HCT116 (cell line): ENCODE results near the gene OSCP1. TPM values are rescaled to one million over a fixed set of nuclear protein-coding genes. Genes with fewer than 3 reads are reported as not detected.

Source experiments
- ATAC-seq: fragments of 200-7000 bp; cut with Tn5 transposase; 2 replicates; pipeline ENCODE4 v1.9.1; 2020; ENCODE audit warnings: mild to moderate bottlenecking, moderate library complexity
- BruUV-seq: library from RNA; stranded (reverse); fragments of 400-500 nt; replicated peaks from 2 replicates; lab custom pipeline; 2021; lab: Mats Ljungman, UMichigan
- CTCF ChIA-PET: fragments of 300-600 bp; sonication (Branson Sonifier 250); formaldehyde crosslinking; loops from one replicate; lab custom pipeline; 2021; ENCODE audit warnings: antibody characterized with exemption; lab: Charles Lee
- POLR2A ChIA-PET: fragments of 300-600, 350-600 bp; sonication (Branson Sonifier 250); formaldehyde crosslinking; loops from one replicate; lab custom pipeline; 2021; ENCODE audit warnings: antibody characterized with exemption; lab: Charles Lee
- RAD21 ChIA-PET, 2 experiments: fragments of 300-600 bp; sonication (Branson Sonifier 250); formaldehyde crosslinking; loops; one replicate each; lab custom pipeline; 2023; ENCODE audit warnings: low total read pairs in 2 of 2; ENCODE audit not compliant: uncharacterized antibody in 2 of 2, unreplicated experiment in 2 of 2, low non-redundant PET in 1 of 2; lab: Charles Lee
- DNase-seq: peaks from one replicate; pipeline ENCODE4 v3.0.0-alpha.2; 2010; ENCODE audit warnings: low read depth, low spot score
- H2AFZ ChIP-seq: fragments of 200-600 bp; shearing (Covaris generic), sonication (generic); 2 replicates; pipeline ENCODE4 v1.6.1; 2017; ENCODE audit warnings: low read depth, mixed run types, mixed read lengths, antibody characterized with exemption, low read length; ENCODE audit not compliant: poor library complexity, severe bottlenecking
- H3K27ac ChIP-seq: 2 replicates; pipeline ENCODE4 v1.5.1; 2012; ENCODE audit warnings: low read depth, low read length
- H3K27me3 ChIP-seq: fragments of 200-600 bp; sonication (generic); 2 replicates; pipeline ENCODE4 v1.6.1; 2016; ENCODE audit warnings: mixed run types, low read length, mixed read lengths; ENCODE audit not compliant: insufficient read depth
- H3K36me3 ChIP-seq, 2 experiments: fragments of 200-500 bp in 1 of 2; fragments of 200-600 bp in 1 of 2; sonication (Bioruptor generic) in 1 of 2; sonication (generic) in 1 of 2; 2 replicates each; pipeline versions ENCODE4 v1.5.1 to v1.6.1; 2014 to 2016; ENCODE audit warnings: low read length in 2 of 2, inconsistent platforms in 1 of 2, mixed read lengths in 1 of 2, mixed run types in 1 of 2; ENCODE audit not compliant: insufficient read depth in 2 of 2, control insufficient read depth in 1 of 2
- H3K4me1 ChIP-seq, 2 experiments: fragments of 200-600 bp in 1 of 2; sonication (generic) in 1 of 2; 2 replicates each; pipeline versions ENCODE4 v1.5.1 to v1.6.1; 2012 to 2017; ENCODE audit warnings: low read length in 2 of 2, inconsistent platforms in 1 of 2, mild to moderate bottlenecking in 1 of 2, mixed read lengths in 1 of 2, mixed run types in 1 of 2, moderate library complexity in 1 of 2; ENCODE audit not compliant: insufficient read depth in 2 of 2, control insufficient read depth in 1 of 2
- H3K4me2 ChIP-seq: fragments of 200-600 bp; sonication (generic); 2 replicates; pipeline ENCODE4 v1.6.1; 2017; ENCODE audit warnings: mixed run types, low read length, mixed read lengths
- H3K4me3 ChIP-seq, 2 experiments: fragments of 200-600 bp in 1 of 2; sonication (generic) in 1 of 2; replicated peaks in 1 of 2; 2 replicates each; pipeline ENCODE4 v1.5.1; 2011 to 2016; ENCODE audit warnings: low read length in 2 of 2, control low read depth in 1 of 2, low read depth in 1 of 2, mild to moderate bottlenecking in 1 of 2, mixed read lengths in 1 of 2, mixed run types in 1 of 2
- H3K79me2 ChIP-seq: fragments of 200-600 bp; sonication (generic); 2 replicates; pipeline ENCODE4 v1.6.1; 2017; ENCODE audit warnings: mild to moderate bottlenecking, mixed run types, low read length, moderate library complexity, mixed read lengths; ENCODE audit not compliant: insufficient read depth
- H3K9ac ChIP-seq: fragments of 200-600 bp; sonication (generic); 2 replicates; pipeline ENCODE4 v1.6.1; 2016; ENCODE audit warnings: low read length, mixed read lengths
- H3K9me2 ChIP-seq: fragments of 200-600 bp; sonication (generic), shearing (Covaris generic); 2 replicates; pipeline ENCODE4 v1.6.1; 2017; ENCODE audit warnings: mixed run types, mild to moderate bottlenecking, moderate library complexity; ENCODE audit not compliant: insufficient read depth
- H3K9me3 ChIP-seq, 2 experiments: fragments of 200-500 bp in 1 of 2; fragments of 200-600 bp in 1 of 2; sonication (Bioruptor generic) in 1 of 2; sonication (generic) in 1 of 2; 2 replicates each; pipeline ENCODE4 v1.6.1; 2014 to 2017; ENCODE audit warnings: low read length in 2 of 2, mixed read lengths in 2 of 2, inconsistent platforms in 1 of 2, low read depth in 1 of 2, mild to moderate bottlenecking in 1 of 2, mixed run types in 1 of 2, moderate library complexity in 1 of 2; ENCODE audit not compliant: control insufficient read depth in 1 of 2, insufficient read depth in 1 of 2
- H4K20me1 ChIP-seq: fragments of 200-600 bp; sonication (generic), shearing (Covaris generic); 2 replicates; pipeline ENCODE4 v1.6.1; 2017; ENCODE audit warnings: mixed run types, mild to moderate bottlenecking, moderate library complexity; ENCODE audit not compliant: insufficient read depth
- CTCF ChIP-seq, 3 experiments: fragments of 200-600 bp in 1 of 3; sonication (generic) in 1 of 3; IDR thresholded peaks in 2 of 3; conservative IDR thresholded peaks in 1 of 3; 2 replicates each; pipeline ENCODE4 v1.5.1; 2012 to 2017; ENCODE audit warnings: low read depth in 2 of 3, low read length in 2 of 3, antibody characterized with exemption in 1 of 3, borderline replicate concordance in 1 of 3, control low read depth in 1 of 3, mild to moderate bottlenecking in 1 of 3, mixed read lengths in 1 of 3, mixed run types in 1 of 3, moderate library complexity in 1 of 3; ENCODE audit not compliant: insufficient read depth in 1 of 3
- ELF1 ChIP-seq: IDR thresholded peaks from 2 replicates; pipeline ENCODE4 v1.6.1; 2012; ENCODE audit warnings: low read depth, borderline replicate concordance
- MAX ChIP-seq: IDR thresholded peaks from 2 replicates; pipeline ENCODE4 v1.6.1; 2012
- POLR2A ChIP-seq: IDR thresholded peaks from 2 replicates; pipeline ENCODE4 v1.7.0; 2011; ENCODE audit warnings: borderline replicate concordance; ENCODE audit not compliant: insufficient read depth, insufficient read length; ENCODE audit errors: extremely low read depth
- POLR2AphosphoS5 ChIP-seq: IDR thresholded peaks from 2 replicates; pipeline ENCODE4 v1.6.1; 2011; ENCODE audit warnings: mild to moderate bottlenecking, low read depth, low read length, moderate library complexity
- RAD21 ChIP-seq: IDR thresholded peaks from 2 replicates; pipeline ENCODE4 v1.6.1; 2012; ENCODE audit warnings: low read depth, mild to moderate bottlenecking
- REST ChIP-seq: IDR thresholded peaks from 2 replicates; pipeline ENCODE4 v1.6.1; 2012; ENCODE audit warnings: low read depth
- SP1 ChIP-seq: IDR thresholded peaks from 2 replicates; pipeline ENCODE4 v1.6.1; 2012; ENCODE audit warnings: low read depth
- SRF ChIP-seq: IDR thresholded peaks from 2 replicates; pipeline ENCODE4 v1.6.1; 2012; ENCODE audit warnings: low read depth
- ZFX ChIP-seq: fragments of 450-650 bp; IDR thresholded peaks from 2 replicates; pipeline ENCODE4 v1.6.1; 2017
- ZNF274 ChIP-seq: fragments of 200-500 bp; sonication (Bioruptor generic); IDR thresholded peaks from 2 replicates; pipeline ENCODE4 v1.6.1; 2014; ENCODE audit warnings: mild to moderate bottlenecking, low read depth, low read length, inconsistent platforms
- intact Hi-C: fragments of 100-400 bp; cut with micrococcal nuclease; formaldehyde crosslinking; loops from 2 replicates; pipeline ENCODE4 v1.10.0; 2022
- total RNA-seq: library from RNA; stranded (reverse); gene quantifications from one replicate; pipeline ENCODE4 v1.2.1, GENCODE V29; 2021; ENCODE audit not compliant: unreplicated experiment

OSCP1 gene
- total RNA-seq, 1 experiment from 2014 or later: 4.1 TPM

- intact Hi-C loops: no loop called here
- ATAC-seq: no peak
These were observed 44.7 kb upstream of the OSCP1 start for GRCh38 chr1:36494971-36495370.

More at GRCh38 chr1:36494971-36495370, 44.7 kb upstream of the OSCP1 start:
- no peaks in the 10 kb centered on the region for H3K4me1 ChIP-seq
- H3K27me3 ChIP-seq: peaks cover 4% of the 10 kb centered on the region
- no peak for TF ChIP-seq ZNF274
- TF ChIP-seq SRF: no peak
- TF ChIP-seq ELF1: no peak
- no peak for TF ChIP-seq RAD21
- no peak for TF ChIP-seq REST
- no peak for TF ChIP-seq MAX
- no peak for TF ChIP-seq CTCF (IDR thresholded peaks at IDR 0.05 in 2 of 3, conservative IDR thresholded peaks at IDR 0.05 in 1 of 3; ENCODE audit: borderline replicate concordance in 1 of 3, insufficient read depth in 1 of 3, low read depth in 2 of 3, low read length in 2 of 3)
- TF ChIP-seq SP1: no peak
- TF ChIP-seq ZFX: no peak
- TF ChIP-seq POLR2AphosphoS5: no peak
- no peak for TF ChIP-seq POLR2A
- no peaks in the 10 kb centered on the region for H3K9me2 ChIP-seq
- BruUV-seq: no TSS peak
- RAD21 ChIA-PET: no interaction called here
- no peaks in the 10 kb centered on the region for H3K9me3 ChIP-seq
- H3K36me3 ChIP-seq: no peaks in the 10 kb centered on the region
- DNase-seq: no peak
- POLR2A ChIA-PET: no interaction called here
- H3K4me2 ChIP-seq: no peak overlapping the region
- H3K4me3 ChIP-seq: no peak overlapping the region
- no peak overlapping the region for H3K27ac ChIP-seq
- no peaks in the 10 kb centered on the region for H3K79me2 ChIP-seq
- no peak overlapping the region for H3K9ac ChIP-seq
- H2AFZ ChIP-seq: no peak overlapping the region
- CTCF ChIA-PET: no interaction called here
- H4K20me1 ChIP-seq: no peaks in the 10 kb centered on the region
